Stimulated activated CD4-positive, alpha-beta T cell treated with anti-CD3 and anti-CD28 coated beads, Interleukin-1b, Interleukin-23, amount 100 ng/mL, for 4 hours (primary cell): ENCODE data around the gene PCDH1.
A peak's percentile ranks its signal among the peaks of the same experiment; 100 is the strongest.
"Not testable (repeated sequence)": the region's sequence is repeated elsewhere in the genome, so short reads cannot be mapped to it uniquely, and the experiment has no call there.

ENCODE experiments used
- DNase-seq, 2 donors: peaks; one replicate each; pipeline ENCODE4 v3.0.0-alpha.2; 2020; ENCODE audit warnings: low read depth in 2 of 2

PCDH1 gene

GRCh38 chr5:141834331-141834730 is 43.9 kb downstream of the PCDH1 start:
- no peak for DNase-seq

GRCh38 chr5:141832131-141832530 is 46.1 kb downstream of the PCDH1 start:
- DNase-seq = no peak

GRCh38 chr5:141828162-141828561 is 50.0 kb downstream of the PCDH1 start:
- DNase-seq = no peak

GRCh38 chr5:141826674-141827073 is 51.5 kb downstream of the PCDH1 start:
- DNase-seq = no peak

- DNase-seq = no peak
Measured at GRCh38 chr5:141825791-141826560, 52.2 kb downstream of the PCDH1 start.

- DNase-seq = no peak
Measured at GRCh38 chr5:141825241-141825671, 53.0 kb downstream of the PCDH1 start.

GRCh38 chr5:141824717-141825116 is 53.5 kb downstream of the PCDH1 start:
- no peak for DNase-seq

- DNase-seq = no peak
Measured at GRCh38 chr5:141823056-141823455, 55.2 kb downstream of the PCDH1 start.

GRCh38 chr5:141822144-141822543 is 56.1 kb downstream of the PCDH1 start:
- DNase-seq = no peak

GRCh38 chr5:141821430-141821925 is 56.7 kb downstream of the PCDH1 start:
- DNase-seq = no peak

- not testable (repeated sequence) for DNase-seq
Measured at GRCh38 chr5:141820686-141821085, 57.5 kb downstream of the PCDH1 start.

GRCh38 chr5:141817631-141818030 is 60.6 kb downstream of the PCDH1 start:
- no peak for DNase-seq

- DNase-seq = no peak
Measured at GRCh38 chr5:141816598-141817399, 61.4 kb downstream of the PCDH1 start.

- DNase-seq = no peak
Measured at GRCh38 chr5:141815796-141816180, 62.4 kb downstream of the PCDH1 start.

- no peak for DNase-seq
Measured at GRCh38 chr5:141815051-141815795, 63.0 kb downstream of the PCDH1 start.

- peak; percentile 18 to 30 for DNase-seq
Measured at GRCh38 chr5:141814064-141814964, 63.9 kb downstream of the PCDH1 start.

GRCh38 chr5:141812512-141812911 is 65.7 kb downstream of the PCDH1 start:
- no peak for DNase-seq

GRCh38 chr5:141811287-141812155 is 66.7 kb downstream of the PCDH1 start:
- DNase-seq = peak; percentile 8 to 14

- DNase-seq = no peak
Measured at GRCh38 chr5:141810702-141811101, 67.5 kb downstream of the PCDH1 start.
